ENCODE data around the gene PLD4.

PLD4 gene, protein sequence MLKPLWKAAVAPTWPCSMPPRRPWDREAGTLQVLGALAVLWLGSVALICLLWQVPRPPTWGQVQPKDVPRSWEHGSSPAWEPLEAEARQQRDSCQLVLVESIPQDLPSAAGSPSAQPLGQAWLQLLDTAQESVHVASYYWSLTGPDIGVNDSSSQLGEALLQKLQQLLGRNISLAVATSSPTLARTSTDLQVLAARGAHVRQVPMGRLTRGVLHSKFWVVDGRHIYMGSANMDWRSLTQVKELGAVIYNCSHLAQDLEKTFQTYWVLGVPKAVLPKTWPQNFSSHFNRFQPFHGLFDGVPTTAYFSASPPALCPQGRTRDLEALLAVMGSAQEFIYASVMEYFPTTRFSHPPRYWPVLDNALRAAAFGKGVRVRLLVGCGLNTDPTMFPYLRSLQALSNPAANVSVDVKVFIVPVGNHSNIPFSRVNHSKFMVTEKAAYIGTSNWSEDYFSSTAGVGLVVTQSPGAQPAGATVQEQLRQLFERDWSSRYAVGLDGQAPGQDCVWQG

DNA sequence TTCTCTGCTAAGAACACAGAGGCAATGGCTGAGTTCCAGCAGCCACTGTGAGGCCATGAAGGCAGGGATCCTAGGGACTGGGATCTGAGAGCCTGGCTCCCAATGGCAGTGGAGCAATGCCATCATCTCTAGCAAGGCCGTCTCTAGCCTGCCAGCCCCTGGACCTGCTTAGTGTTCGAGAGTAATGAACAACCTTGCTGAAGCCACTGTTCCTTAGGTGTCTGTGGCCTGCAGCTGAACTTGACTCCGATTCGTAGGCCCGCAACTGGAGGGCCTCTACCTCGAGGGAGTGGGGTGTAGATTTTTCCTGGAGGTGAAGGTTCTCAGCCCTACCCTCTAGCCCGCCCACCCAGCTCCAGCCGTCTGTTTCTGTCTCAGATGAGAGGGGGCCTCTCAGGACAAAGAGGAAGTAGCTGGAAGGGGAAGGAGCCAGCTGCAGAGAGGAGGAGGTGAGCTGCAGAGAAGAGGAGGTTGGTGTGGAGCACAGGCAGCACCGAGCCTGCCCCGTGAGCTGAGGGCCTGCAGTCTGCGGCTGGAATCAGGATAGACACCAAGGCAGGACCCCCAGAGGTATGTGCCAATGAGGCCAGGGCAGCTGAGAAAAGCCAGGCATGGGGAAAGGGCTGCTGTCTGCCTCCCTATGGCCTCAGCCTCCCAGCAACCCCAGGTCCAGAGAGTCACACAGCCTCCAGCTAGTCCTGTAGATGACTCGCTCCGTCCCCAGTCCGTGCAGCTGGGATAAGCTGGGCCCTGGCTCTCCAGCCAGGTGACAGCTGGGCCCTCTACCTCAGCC is at the start of gene PLD4:
Gene PLD4 (plus strand): TSS at position 459 of the 793 bp plus-strand sequence. CDS start 2,262 bp downstream, outside the sequence.
- TF ChIP-seq JUND (IDR thresholded peaks at IDR 0.05; ENCODE audit: low read depth): no peak
- in situ Hi-C loops (cut with HindIII; ENCODE audit: low pct_unique_long_range_greater_than_20kb, low sequenced_read_pairs): no loop called here
- no peak for DNase-seq (ENCODE audit: low read depth in 1 of 2, low spot score in 1 of 2)

DNA sequence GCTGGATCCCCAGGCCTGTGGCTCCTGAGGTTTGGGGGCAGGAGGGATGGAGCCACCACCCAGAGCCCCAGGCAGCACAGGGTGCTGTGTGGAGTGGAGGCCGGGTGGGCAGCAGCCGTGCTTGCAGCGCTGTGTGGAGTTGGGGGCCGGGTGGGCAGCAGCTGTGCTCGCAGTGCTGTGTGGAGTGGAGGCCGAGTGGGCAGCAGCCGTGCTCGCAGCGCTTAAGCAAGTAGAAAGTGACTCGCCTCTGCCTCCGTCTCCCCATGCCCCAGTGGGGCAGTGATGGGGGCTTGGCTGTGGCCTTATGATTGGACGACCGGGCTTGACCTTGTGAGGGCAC is 49.3 kb upstream of the PLD4 start:
- TF ChIP-seq JUND (IDR thresholded peaks at IDR 0.05; ENCODE audit: low read depth): no peak
- DNase-seq (ENCODE audit: low read depth in 1 of 2, low spot score in 1 of 2): no peak
- in situ Hi-C loops (cut with HindIII; ENCODE audit: low pct_unique_long_range_greater_than_20kb, low sequenced_read_pairs): no loop called here

DNA sequence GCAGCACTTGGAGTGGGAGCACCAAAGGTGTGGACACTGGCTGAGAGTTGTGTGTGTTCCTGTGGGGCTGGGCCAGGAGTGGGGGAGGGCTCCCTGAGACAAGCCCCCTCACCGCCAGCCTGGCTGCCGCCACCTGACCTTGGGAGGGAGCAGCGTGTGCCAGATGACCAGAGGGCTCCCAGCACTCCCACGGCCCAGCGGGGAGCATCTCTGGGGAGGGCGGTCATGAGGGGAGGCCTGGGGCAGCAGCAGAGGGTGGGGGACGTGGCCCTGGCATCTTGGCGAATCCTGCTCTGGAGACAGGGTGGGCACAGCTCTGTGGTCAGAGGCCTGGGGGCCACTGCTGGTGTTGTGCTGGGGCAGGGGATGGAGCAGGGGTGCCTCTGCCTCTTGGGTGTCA is 48.9 kb upstream of the PLD4 start:
- DNase-seq (ENCODE audit: low read depth in 1 of 2, low spot score in 1 of 2): no peak
- no peak for TF ChIP-seq JUND (IDR thresholded peaks at IDR 0.05; ENCODE audit: low read depth)
- in situ Hi-C loops (cut with HindIII; ENCODE audit: low pct_unique_long_range_greater_than_20kb, low sequenced_read_pairs): no loop called here

DNA sequence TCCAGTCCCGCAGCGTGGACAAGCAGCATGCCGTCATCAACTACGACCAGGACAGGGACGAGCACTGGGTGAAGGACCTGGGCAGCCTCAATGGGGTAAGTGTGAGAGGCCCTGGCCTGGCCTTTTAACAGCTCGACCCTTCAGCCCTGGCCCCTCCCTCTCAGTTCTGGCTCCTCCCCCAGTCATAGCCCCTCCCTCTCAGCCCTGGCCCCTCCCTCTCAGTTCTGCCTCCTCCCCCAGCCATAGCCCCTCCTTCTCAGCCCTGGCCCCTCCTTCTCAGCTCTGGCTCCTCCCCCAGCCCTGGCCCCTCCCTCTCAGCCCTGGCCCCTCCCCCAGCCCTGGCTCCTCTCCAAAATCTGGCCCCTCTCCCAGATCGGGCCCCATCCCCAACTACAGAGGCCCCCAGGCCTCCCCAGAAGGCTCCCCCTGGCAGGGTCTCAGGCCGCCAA is 48.4 kb upstream of the PLD4 start:
- in situ Hi-C loops (cut with HindIII; ENCODE audit: low pct_unique_long_range_greater_than_20kb, low sequenced_read_pairs): no loop called here
- no peak for TF ChIP-seq JUND (IDR thresholded peaks at IDR 0.05; ENCODE audit: low read depth)
- peak; percentile 54 to 87 for DNase-seq (ENCODE audit: low read depth in 1 of 2, low spot score in 1 of 2)

DNA sequence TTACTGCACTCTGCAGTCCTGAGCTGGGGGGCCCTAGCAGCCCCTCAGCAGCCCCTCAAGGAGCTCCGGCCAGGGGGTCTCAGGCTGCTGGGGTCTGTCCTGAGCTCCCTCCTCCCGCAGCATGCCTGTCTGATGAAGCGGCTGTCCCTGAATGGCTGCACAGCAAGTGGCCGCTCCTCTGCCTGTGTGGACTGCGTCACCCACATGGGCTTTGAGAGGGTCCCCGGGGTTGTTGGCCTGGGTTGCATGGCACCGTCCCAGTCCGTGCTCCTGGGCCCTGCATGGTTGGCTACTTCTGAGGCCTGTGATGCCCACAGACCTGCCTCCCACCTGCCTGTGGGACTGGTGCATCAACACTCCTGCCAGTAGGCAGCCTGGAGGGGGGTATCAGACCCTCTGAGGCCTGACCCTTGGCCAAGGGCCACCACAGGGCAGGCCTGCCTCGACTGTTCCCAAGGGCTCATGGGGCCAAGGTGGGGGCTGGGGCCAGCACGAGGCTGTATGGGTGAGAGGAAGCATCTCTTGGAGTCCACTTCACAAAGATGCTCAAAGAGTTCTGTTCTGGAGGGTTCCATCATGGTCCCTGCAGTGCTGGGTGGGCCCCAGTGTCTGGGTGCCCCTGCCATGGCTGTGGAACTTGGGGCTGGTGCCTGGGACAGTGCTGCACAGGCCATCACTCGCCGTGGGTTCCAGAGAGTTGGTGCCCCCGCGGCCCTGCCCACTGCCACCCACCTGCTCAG is 47.4 kb upstream of the PLD4 start:
- no peak for DNase-seq (ENCODE audit: low read depth in 1 of 2, low spot score in 1 of 2)
- in situ Hi-C loops (cut with HindIII; ENCODE audit: low pct_unique_long_range_greater_than_20kb, low sequenced_read_pairs): no loop called here
- TF ChIP-seq JUND (IDR thresholded peaks at IDR 0.05; ENCODE audit: low read depth): no peak

DNA sequence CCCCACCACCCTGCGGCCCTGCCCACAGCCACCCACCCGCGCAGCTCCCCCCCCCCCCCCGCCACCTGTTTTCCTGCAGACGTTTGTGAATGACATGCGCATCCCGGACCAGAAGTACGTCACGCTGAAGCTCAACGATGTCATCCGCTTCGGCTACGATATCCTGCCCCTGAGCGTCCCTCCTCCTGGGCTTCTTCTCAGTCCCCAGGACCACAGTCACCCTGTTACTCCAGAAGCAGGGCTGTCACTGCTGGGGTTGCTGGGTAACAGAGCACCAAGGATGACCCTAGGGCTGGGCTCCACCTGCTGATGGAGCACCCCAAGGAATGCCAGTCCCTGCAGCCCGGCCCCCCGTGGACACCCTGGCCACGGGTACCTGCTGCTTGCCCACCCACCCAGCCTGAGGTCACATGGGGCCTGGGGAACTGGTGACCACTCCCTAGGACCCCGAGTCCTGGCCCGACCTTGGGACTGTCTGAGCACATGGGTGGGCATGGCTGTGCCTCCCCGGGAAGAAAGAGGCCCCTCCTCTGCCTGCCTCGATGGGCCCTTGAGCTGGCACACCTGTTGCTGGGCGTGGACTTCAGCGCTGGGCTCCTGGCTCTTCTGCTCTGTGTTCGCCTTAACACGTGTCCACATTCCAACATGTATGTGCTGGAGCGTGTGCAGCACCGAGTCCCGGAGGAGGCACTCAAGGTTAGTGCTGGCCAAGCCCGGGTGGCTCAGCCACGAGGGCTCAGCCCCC is 46.7 kb upstream of the PLD4 start:
- TF ChIP-seq JUND (IDR thresholded peaks at IDR 0.05; ENCODE audit: low read depth): no peak
- DNase-seq (ENCODE audit: low read depth in 1 of 2, low spot score in 1 of 2): no peak
- in situ Hi-C loops (cut with HindIII; ENCODE audit: low pct_unique_long_range_greater_than_20kb, low sequenced_read_pairs): no loop called here

DNA sequence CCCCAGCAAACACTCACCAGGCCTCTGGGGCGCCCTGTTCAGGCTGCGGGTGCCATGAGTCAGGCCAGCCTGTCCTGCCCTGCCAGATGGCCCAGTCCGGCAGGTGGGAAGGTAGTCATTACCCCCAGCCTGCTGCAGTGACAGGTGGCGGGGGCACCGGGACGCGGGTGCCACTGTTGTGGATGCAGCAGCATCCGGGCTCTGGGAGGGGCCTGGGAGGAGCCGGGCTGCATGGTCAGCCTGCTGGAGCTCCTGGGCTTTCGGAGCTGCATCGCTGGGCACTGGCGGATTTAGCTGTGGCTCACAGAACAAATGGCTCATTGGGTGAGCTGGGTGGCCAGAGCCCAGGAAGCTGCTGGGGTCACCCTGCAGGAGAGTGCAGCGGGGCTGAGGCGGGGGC is 46.1 kb upstream of the PLD4 start:
- no peak for TF ChIP-seq JUND (IDR thresholded peaks at IDR 0.05; ENCODE audit: low read depth)
- peak in 1 of 2 experiments; percentile 19 for DNase-seq (ENCODE audit: low read depth in 1 of 2, low spot score in 1 of 2)
- in situ Hi-C loops (cut with HindIII; ENCODE audit: low pct_unique_long_range_greater_than_20kb, low sequenced_read_pairs): no loop called here

DNA sequence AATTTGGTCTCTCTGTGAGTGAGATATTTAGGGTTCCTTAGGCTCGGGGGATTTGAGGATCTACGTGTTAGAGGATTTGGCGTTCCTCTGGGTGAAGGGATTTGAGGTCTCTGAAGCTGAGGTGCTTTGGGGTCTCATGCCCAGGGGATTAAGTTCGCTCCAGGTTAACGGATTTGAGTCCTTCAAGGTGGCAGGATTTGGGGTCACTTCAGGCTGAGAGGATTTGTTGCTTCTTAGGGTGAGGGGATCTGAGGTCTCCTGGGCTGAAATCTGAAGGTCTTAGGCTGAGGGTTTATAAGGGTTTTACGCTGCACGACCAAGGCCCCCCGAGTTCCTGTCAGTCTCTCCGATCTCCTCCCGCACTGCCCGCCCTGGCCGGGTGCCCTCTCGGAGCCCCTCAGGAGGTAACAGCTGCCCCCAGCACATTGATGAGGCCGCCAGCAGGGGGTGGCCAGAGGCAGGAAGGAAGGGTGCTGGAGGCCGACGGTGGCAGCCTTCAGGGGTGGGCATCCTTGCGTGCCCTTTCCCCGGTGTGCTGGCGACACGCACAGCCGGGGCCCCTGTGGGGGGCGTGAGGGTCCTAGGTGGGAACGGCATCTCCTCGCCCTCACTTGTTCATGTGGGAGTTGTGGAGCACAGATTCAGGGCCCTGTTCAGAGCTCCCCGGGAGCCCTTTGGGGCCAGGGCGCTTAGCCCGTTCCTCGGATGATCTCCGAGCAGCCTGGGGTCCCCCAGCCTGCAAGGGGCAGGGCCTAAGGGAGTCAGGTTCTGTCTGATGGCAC is 45.3 kb upstream of the PLD4 start:
- TF ChIP-seq JUND (IDR thresholded peaks at IDR 0.05; ENCODE audit: low read depth): no peak
- in situ Hi-C loops (cut with HindIII; ENCODE audit: low pct_unique_long_range_greater_than_20kb, low sequenced_read_pairs): no loop called here
- DNase-seq (ENCODE audit: low read depth in 1 of 2, low spot score in 1 of 2): no peak

DNA sequence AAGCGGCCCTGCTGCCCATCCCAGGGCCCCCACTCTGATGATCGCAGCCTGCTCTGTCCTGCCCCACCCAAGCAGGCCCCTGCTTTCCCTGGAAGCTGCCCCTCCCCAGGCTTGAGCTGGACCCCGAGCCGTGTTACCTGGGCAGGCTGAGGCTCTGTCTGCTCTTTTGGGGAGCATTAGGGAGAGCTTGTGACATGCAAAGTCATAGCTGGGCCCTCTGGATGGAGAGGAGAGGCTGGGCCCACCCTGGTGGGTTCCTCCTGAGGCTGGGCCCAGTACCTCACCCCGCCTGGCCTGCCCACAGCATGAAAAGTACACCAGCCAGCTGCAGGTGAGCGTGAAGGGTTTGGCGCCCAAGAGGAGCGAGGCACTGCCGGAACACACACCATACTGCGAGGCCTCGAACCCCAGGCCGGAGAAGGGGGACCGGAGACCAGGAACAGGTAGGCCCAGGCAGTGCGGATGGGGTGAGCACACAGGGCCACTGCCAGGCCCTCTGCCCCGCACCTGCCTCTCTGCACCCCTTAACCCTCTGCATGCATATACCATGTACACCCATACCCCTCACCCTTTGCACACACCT is 44.6 kb upstream of the PLD4 start:
- in situ Hi-C loops (cut with HindIII; ENCODE audit: low pct_unique_long_range_greater_than_20kb, low sequenced_read_pairs): no loop called here

DNA sequence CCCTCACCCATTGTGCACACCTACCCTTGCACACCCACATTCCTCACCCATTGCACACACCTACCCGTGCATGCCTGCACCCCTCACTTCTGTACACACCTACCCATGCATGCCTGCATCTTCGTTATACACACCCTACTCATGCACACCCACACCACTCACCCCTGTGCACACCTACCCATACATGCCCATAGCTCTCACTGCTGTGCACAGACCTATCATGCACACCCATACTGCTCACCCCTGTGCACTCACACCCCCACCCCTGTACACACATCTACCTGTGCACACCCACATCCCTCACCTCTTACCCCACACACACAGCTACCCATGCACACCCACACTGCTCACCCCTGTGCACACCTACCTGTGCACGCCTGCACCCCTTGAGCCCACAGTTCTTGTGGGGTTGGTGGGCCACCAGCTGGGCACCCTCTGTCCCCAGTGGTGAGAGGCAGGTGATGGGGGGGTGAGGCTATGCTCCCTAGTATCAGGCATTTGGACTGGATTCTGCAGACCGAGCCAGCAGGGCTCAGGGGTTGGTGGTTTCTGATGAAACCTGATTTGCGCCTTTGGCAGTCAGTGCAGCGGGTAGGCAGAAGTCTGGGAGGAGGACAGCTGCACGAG is 44.0 kb upstream of the PLD4 start:
- TF ChIP-seq JUND (IDR thresholded peaks at IDR 0.05; ENCODE audit: low read depth): no peak
- no peak for DNase-seq (ENCODE audit: low read depth in 1 of 2, low spot score in 1 of 2)
- in situ Hi-C loops (cut with HindIII; ENCODE audit: low pct_unique_long_range_greater_than_20kb, low sequenced_read_pairs): no loop called here

More for the DNA sequence above, 44.6 kb upstream of the PLD4 start:
- no peak for DNase-seq (ENCODE audit: low read depth in 1 of 2, low spot score in 1 of 2)
- no peak for TF ChIP-seq JUND (IDR thresholded peaks at IDR 0.05; ENCODE audit: low read depth)
